Cardiac septum (tissue), 1 donor: ENCODE measurements around the gene LIN37. TPM values are rescaled to one million over a fixed set of nuclear protein-coding genes. Genes with fewer than 3 reads are reported as not detected.

Source experiments
- DNase-seq: peaks from one replicate; pipeline ENCODE4 v3.0.0-alpha.2; 2020; ENCODE audit warnings: low spot score
- intact Hi-C: fragments of 100-400 bp; cut with DNase I; formaldehyde crosslinking; loops from one replicate; pipeline ENCODE4 v1.14.0; 2022
- total RNA-seq: library from RNA; stranded (reverse); fragmentation: NEBNext Ultra II Directional; extraction: Animal tissue kit (Norgen Biotek cat#: 25700); gene quantifications from one replicate; pipeline ENCODE4 v1.2.1, GENCODE V29; 2021
- donor health status: DM: no; HTN: no; CAD: no.

LIN37 gene
- total RNA-seq, 1 donor from 2014 or later, result 9.6 TPM

- intact Hi-C loops, result no loop called here
- no peak for DNase-seq
Observed at GRCh38 chr19:35796645-35797542, 48.5 kb downstream of the LIN37 start.

GRCh38 chr19:35797663-35798062 lies 49.3 kb downstream of the LIN37 start:
- intact Hi-C loops, result no loop called here

GRCh38 chr19:35801828-35802227 lies 53.5 kb downstream of the LIN37 start:
- intact Hi-C loops, result no loop called here
- no peak for DNase-seq

More at GRCh38 chr19:35797663-35798062, 49.3 kb downstream of the LIN37 start:
- no peak for DNase-seq

Other genes starting within 250 kb of the LIN37 start
- gene DMKN, start 234.9 kb upstream of the LIN37 start, total RNA-seq, result 4.2 TPM
- not detected for gene SBSN, start 220.3 kb upstream of the LIN37 start, total RNA-seq
- gene GAPDHS, start 215.1 kb upstream of the LIN37 start, total RNA-seq, result not detected
- 64.4 TPM for gene TMEM147, start 202.9 kb upstream of the LIN37 start, total RNA-seq
- not detected for gene ATP4A, start 184.9 kb upstream of the LIN37 start, total RNA-seq
- gene PMIS2, start 162.4 kb upstream of the LIN37 start, total RNA-seq, result not detected
- gene HAUS5, start 135.8 kb upstream of the LIN37 start, total RNA-seq, result 5.9 TPM
- 56.2 TPM for gene RBM42, start 119.5 kb upstream of the LIN37 start, total RNA-seq
- 0.78 TPM for gene ETV2, start 106.8 kb upstream of the LIN37 start, total RNA-seq
- gene COX6B1, start 100.3 kb upstream of the LIN37 start, total RNA-seq, result 1,054 TPM
- not detected for gene UPK1A, start 82.1 kb upstream of the LIN37 start, total RNA-seq
- gene ZBTB32, start 44.0 kb upstream of the LIN37 start, total RNA-seq, result 0.13 TPM
- 19.9 TPM for gene KMT2B, start 30.6 kb upstream of the LIN37 start, total RNA-seq
- gene IGFLR1, start 6.1 kb upstream of the LIN37 start, total RNA-seq, result 4.2 TPM
- 24.9 TPM for gene U2AF1L4, start 3.2 kb upstream of the LIN37 start, total RNA-seq
- 43.2 TPM for gene PSENEN, start 2.9 kb upstream of the LIN37 start, total RNA-seq
- gene HSPB6, start 8.5 kb downstream of the LIN37 start, total RNA-seq, result 863 TPM
- 11.7 TPM for gene PROSER3, start 9.6 kb downstream of the LIN37 start, total RNA-seq
- gene ARHGAP33, start 27.0 kb downstream of the LIN37 start, total RNA-seq, result 8.8 TPM
- gene PRODH2, start 64.3 kb downstream of the LIN37 start, total RNA-seq, result not detected
- gene NPHS1, start 103.9 kb downstream of the LIN37 start, total RNA-seq, result not detected
- gene KIRREL2, start 108.3 kb downstream of the LIN37 start, total RNA-seq, result not detected
- gene APLP1, start 120.0 kb downstream of the LIN37 start, total RNA-seq, result 39.9 TPM
- gene NFKBID, start 152.0 kb downstream of the LIN37 start, total RNA-seq, result 3.1 TPM
- gene HCST, start 154.0 kb downstream of the LIN37 start, total RNA-seq, result 5.4 TPM
- gene TYROBP, start 159.7 kb downstream of the LIN37 start, total RNA-seq, result 16.9 TPM
- gene LRFN3, start 187.8 kb downstream of the LIN37 start, total RNA-seq, result 8.8 TPM
- 11.0 TPM for gene SDHAF1, start 246.6 kb downstream of the LIN37 start, total RNA-seq